Left renal pelvis (tissue), 4 donors: ENCODE measurements around the gene CEP89. TPM values are rescaled to one million over a fixed set of nuclear protein-coding genes. Genes with fewer than 3 reads are reported as not detected.

Experiments
- DNase-seq, 4 donors: peaks; one replicate each; pipeline ENCODE4 v3.0.0-alpha.2; 2013; ENCODE audit warnings: low read depth in 4 of 4, low spot score in 3 of 4
- polyA plus RNA-seq, 4 donors: library from polyadenylated mRNA; unstranded; fragments of 120-200 nt; gene quantifications; one replicate each; pipeline ENCODE4 v1.2.1, GENCODE V29; 2013; ENCODE audit not compliant: insufficient read length in 4 of 4

CEP89 gene
- polyA plus RNA-seq, 4 donors, result 28.5 to 37.4 (median 30.9) TPM

GRCh38 chr19:32969549-32969948 lies 2.2 kb downstream of the CEP89 start:
- DNase-seq, result no peak

GRCh38 chr19:32966750-32967149 lies 5.0 kb downstream of the CEP89 start:
- no peak for DNase-seq

- no peak for DNase-seq
These were observed 26.5 kb downstream of the CEP89 start for GRCh38 chr19:32945260-32945659.

- peak in 1 of 4 donors; percentile 2 for DNase-seq
These were observed 30.5 kb downstream of the CEP89 start for GRCh38 chr19:32941273-32941672.

- no peak for DNase-seq
These were observed 35.7 kb downstream of the CEP89 start for GRCh38 chr19:32936065-32936464.

- no peak for DNase-seq
These were observed 36.1 kb downstream of the CEP89 start for GRCh38 chr19:32935629-32936028.

- DNase-seq, result no peak
These were observed 38.2 kb downstream of the CEP89 start for GRCh38 chr19:32933571-32933970.

- no peak for DNase-seq
These were observed 41.2 kb downstream of the CEP89 start for GRCh38 chr19:32930567-32930966.

GRCh38 chr19:32928806-32929205 lies 43.0 kb downstream of the CEP89 start:
- DNase-seq, result no peak

- no peak for DNase-seq
These were observed 47.6 kb downstream of the CEP89 start for GRCh38 chr19:32924200-32924599.

- DNase-seq, result no peak
These were observed 50.1 kb downstream of the CEP89 start for GRCh38 chr19:32921624-32922023.

GRCh38 chr19:32919365-32919764 lies 52.4 kb downstream of the CEP89 start:
- no peak for DNase-seq

- no peak for DNase-seq
These were observed 54.2 kb downstream of the CEP89 start for GRCh38 chr19:32917616-32917996.

- DNase-seq, result no peak
These were observed 54.7 kb downstream of the CEP89 start for GRCh38 chr19:32916969-32917615.

GRCh38 chr19:32914879-32915660 lies 56.7 kb downstream of the CEP89 start:
- no peak for DNase-seq

- no peak for DNase-seq
These were observed 60.3 kb downstream of the CEP89 start for GRCh38 chr19:32911467-32911866.

GRCh38 chr19:32910874-32911273 lies 60.9 kb downstream of the CEP89 start:
- no peak for DNase-seq

GRCh38 chr19:32910094-32910493 lies 61.7 kb downstream of the CEP89 start:
- DNase-seq, result no peak

GRCh38 chr19:32909257-32909656 lies 62.5 kb downstream of the CEP89 start:
- no peak for DNase-seq

- DNase-seq, result no peak
These were observed 63.0 kb downstream of the CEP89 start for GRCh38 chr19:32908641-32909190.

- DNase-seq, result no peak
These were observed 69.3 kb downstream of the CEP89 start for GRCh38 chr19:32902448-32902847.
